Caco-2 (cell line): ENCODE results near the gene RPL35. TPM values are rescaled to one million over a fixed set of nuclear protein-coding genes. Genes with fewer than 3 reads are reported as not detected.

Experiments used
- BruUV-seq: library from RNA; stranded (reverse); fragments of 400-500 nt; replicated peaks from 2 replicates; lab custom pipeline; 2021; lab: Mats Ljungman, UMichigan
- CTCF ChIA-PET: fragments of 300-600 bp; sonication (Branson Sonifier 250); formaldehyde crosslinking; loops from one replicate; lab custom pipeline; 2022; ENCODE audit warnings: antibody characterized with exemption; lab: Charles Lee
- POLR2A ChIA-PET: fragments of 300-600 bp; sonication (Branson Sonifier 250); formaldehyde crosslinking; loops from one replicate; lab custom pipeline; 2022; ENCODE audit warnings: antibody characterized with exemption; lab: Charles Lee
- DNase-seq, 2 experiments: peaks; one replicate each; pipeline versions ENCODE4 v3.0.0 to v3.0.0-alpha.2; 2020 to 2022
- H3K27me3 ChIP-seq: replicated peaks from 2 replicates; pipeline ENCODE4 v1.6.0; 2011; ENCODE audit warnings: low read length; ENCODE audit not compliant: control insufficient read depth, insufficient read depth
- H3K36me3 ChIP-seq: 2 replicates; pipeline ENCODE4 v1.5.1; 2011; ENCODE audit warnings: low read length; ENCODE audit not compliant: control insufficient read depth, insufficient read depth
- H3K4me1 ChIP-seq: fragments of 250-450 bp; sonication (Bioruptor Pico); 2 replicates; pipeline ENCODE4 v1.5.1; 2020; ENCODE audit warnings: mild to moderate bottlenecking
- H3K4me3 ChIP-seq: 2 replicates; pipeline ENCODE4 v1.5.1; 2011; ENCODE audit warnings: low read depth, mild to moderate bottlenecking, control low read depth, low read length
- H3K9me3 ChIP-seq: fragments of 250-450 bp; sonication (Bioruptor Pico); 2 replicates; pipeline ENCODE4 v1.5.1; 2020; ENCODE audit warnings: mild to moderate bottlenecking, moderate library complexity
- H3K27ac Mint-ChIP-seq: one replicate; pipeline ENCODE4 v1.8.0; 2022; ENCODE audit warnings: mixed read lengths; ENCODE audit not compliant: unreplicated experiment
- H3K27me3 Mint-ChIP-seq: one replicate; pipeline ENCODE4 v1.8.0; 2022; ENCODE audit warnings: mixed read lengths; ENCODE audit not compliant: insufficient read depth, unreplicated experiment
- H3K36me3 Mint-ChIP-seq: one replicate; pipeline ENCODE4 v1.8.0; 2022; ENCODE audit warnings: mild to moderate bottlenecking, mixed read lengths; ENCODE audit not compliant: insufficient read depth, unreplicated experiment
- H3K4me1 Mint-ChIP-seq: one replicate; pipeline ENCODE4 v1.8.0; 2022; ENCODE audit warnings: low read depth, mixed read lengths; ENCODE audit not compliant: unreplicated experiment
- H3K4me3 Mint-ChIP-seq: one replicate; pipeline ENCODE4 v1.8.0; 2022; ENCODE audit warnings: mild to moderate bottlenecking, moderate library complexity, mixed read lengths; ENCODE audit not compliant: unreplicated experiment
- H3K9me3 Mint-ChIP-seq: one replicate; pipeline ENCODE4 v1.8.0; 2022; ENCODE audit warnings: mixed read lengths; ENCODE audit not compliant: unreplicated experiment
- intact Hi-C: fragments of 100-400 bp; cut with micrococcal nuclease; formaldehyde crosslinking; loops from one replicate; pipeline ENCODE4 v1.10.0; 2022; ENCODE audit not compliant: unreplicated experiment
- total RNA-seq: library from RNA; stranded (reverse); gene quantifications from 2 replicates; pipeline ENCODE4 v1.2.3, GENCODE V29; 2022
- TF ChIP-seq, protein P1 (sequence below), 2 experiments: fragments of 200-600 bp in 1 of 2; IDR thresholded peaks; 1 replicate in 1 of 2; 2 replicates in 1 of 2; pipeline versions ENCODE4 v1.5.1 to v1.8.0; 2011 to 2022; ENCODE audit warnings: antibody characterized with exemption in 1 of 2, control low read depth in 1 of 2, inconsistent platforms in 1 of 2, low read depth in 1 of 2, low read length in 1 of 2, mild to moderate bottlenecking in 1 of 2, moderate library complexity in 1 of 2; ENCODE audit not compliant: insufficient read depth in 1 of 2, severe bottlenecking in 1 of 2, unreplicated experiment in 1 of 2

The RPL35 gene
- total RNA-seq, 1 experiment from 2014 or later, result 1,528 TPM

DNA sequence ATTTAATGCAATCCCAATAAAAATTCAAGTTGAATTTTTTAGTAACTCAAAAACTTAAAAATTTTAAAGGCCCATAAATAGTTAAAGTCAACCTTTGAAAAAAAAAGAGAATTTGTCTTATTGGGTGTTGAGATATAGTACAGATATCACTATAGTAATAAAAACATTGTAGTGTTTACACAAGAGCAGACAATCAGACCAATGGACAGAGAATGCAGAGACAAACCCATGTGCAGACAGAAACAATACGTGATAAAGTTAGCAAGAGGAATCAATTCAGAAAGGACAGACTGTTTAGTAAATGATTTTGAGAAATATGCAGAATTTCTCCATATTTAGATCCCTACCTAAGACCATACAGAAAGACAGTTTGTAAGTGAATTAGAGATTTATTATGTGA lies 45.2 kb upstream of the RPL35 start:
- H3K9me3 ChIP-seq, result no peaks in the 10 kb centered on the region
- H3K27me3 ChIP-seq, result no peaks in the 10 kb centered on the region
- Mint-ChIP-seq H3K27ac (no peak overlapping the region), H3K36me3 (peaks cover 19% of the 10 kb centered on the region), H3K27me3 (no peaks in the 10 kb centered on the region), H3K4me3 (no peak overlapping the region), H3K4me1 (peaks cover 11% of the 10 kb centered on the region), H3K9me3 (no peaks in the 10 kb centered on the region)
- intact Hi-C loops, result no loop called here
- BruUV-seq, result no TSS peak
- H3K4me3 ChIP-seq, result no peak overlapping the region
- no peaks in the 10 kb centered on the region; the same call in none of the 2 replicates for H3K36me3 ChIP-seq
- DNase-seq, result no peak
- no peaks in the 10 kb centered on the region for H3K4me1 ChIP-seq
- ChIA-PET POLR2A (no interaction called here), CTCF (no interaction called here)
- TF ChIP-seq, protein P1, sequence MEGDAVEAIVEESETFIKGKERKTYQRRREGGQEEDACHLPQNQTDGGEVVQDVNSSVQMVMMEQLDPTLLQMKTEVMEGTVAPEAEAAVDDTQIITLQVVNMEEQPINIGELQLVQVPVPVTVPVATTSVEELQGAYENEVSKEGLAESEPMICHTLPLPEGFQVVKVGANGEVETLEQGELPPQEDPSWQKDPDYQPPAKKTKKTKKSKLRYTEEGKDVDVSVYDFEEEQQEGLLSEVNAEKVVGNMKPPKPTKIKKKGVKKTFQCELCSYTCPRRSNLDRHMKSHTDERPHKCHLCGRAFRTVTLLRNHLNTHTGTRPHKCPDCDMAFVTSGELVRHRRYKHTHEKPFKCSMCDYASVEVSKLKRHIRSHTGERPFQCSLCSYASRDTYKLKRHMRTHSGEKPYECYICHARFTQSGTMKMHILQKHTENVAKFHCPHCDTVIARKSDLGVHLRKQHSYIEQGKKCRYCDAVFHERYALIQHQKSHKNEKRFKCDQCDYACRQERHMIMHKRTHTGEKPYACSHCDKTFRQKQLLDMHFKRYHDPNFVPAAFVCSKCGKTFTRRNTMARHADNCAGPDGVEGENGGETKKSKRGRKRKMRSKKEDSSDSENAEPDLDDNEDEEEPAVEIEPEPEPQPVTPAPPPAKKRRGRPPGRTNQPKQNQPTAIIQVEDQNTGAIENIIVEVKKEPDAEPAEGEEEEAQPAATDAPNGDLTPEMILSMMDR (IDR thresholded peaks at IDR 0.05; ENCODE audit: insufficient read depth in 1 of 2, low read depth in 1 of 2, low read length in 1 of 2, severe bottlenecking in 1 of 2, unreplicated experiment in 1 of 2), result no peak

GRCh38 chr9:124899845-124900244 lies 38.1 kb upstream of the RPL35 start:
- intact Hi-C loops, result no loop called here
- H3K27ac Mint-ChIP-seq, result peak overlapping the region; percentile 82
- Histone ChIP-seq H3K36me3 (no peaks in the 10 kb centered on the region), H3K4me3 (no peak overlapping the region), H3K9me3 (no peaks in the 10 kb centered on the region), H3K27me3 (no peaks in the 10 kb centered on the region), H3K4me1 (peaks cover 16% of the 10 kb centered on the region)
- peaks cover 25% of the 10 kb centered on the region for H3K36me3 Mint-ChIP-seq
- TF ChIP-seq, protein P1 (IDR thresholded peaks at IDR 0.05; ENCODE audit: insufficient read depth in 1 of 2, low read depth in 1 of 2, low read length in 1 of 2, severe bottlenecking in 1 of 2, unreplicated experiment in 1 of 2), result no peak
- no peaks in the 10 kb centered on the region for H3K9me3 Mint-ChIP-seq
- POLR2A ChIA-PET, result no interaction called here
- no peak for DNase-seq
- no peak overlapping the region for H3K4me3 Mint-ChIP-seq
- CTCF ChIA-PET, result no interaction called here
- H3K4me1 Mint-ChIP-seq, result no peaks in the 10 kb centered on the region
- BruUV-seq, result no TSS peak
- H3K27me3 Mint-ChIP-seq, result no peaks in the 10 kb centered on the region

GRCh38 chr9:124897570-124898460 lies 36.1 kb upstream of the RPL35 start:
- intact Hi-C loops, result no loop called here
- CTCF ChIA-PET, result interaction anchor here (0.8 to 1.2 kb wide), 3 partner anchors 45 to 393 kb away, joined by 3 to 4 read pairs (median 3); partner anchors contain the start of genes NR6A1 and WDR38
- H3K27me3 ChIP-seq, result no peaks in the 10 kb centered on the region
- Mint-ChIP-seq H3K4me3 (no peak overlapping the region), H3K27me3 (no peaks in the 10 kb centered on the region), H3K36me3 (peaks cover 26% of the 10 kb centered on the region), H3K27ac (peak overlapping the region; percentile 16), H3K4me1 (no peaks in the 10 kb centered on the region), H3K9me3 (no peaks in the 10 kb centered on the region)
- no peaks in the 10 kb centered on the region for H3K9me3 ChIP-seq
- TF ChIP-seq, protein P1 (IDR thresholded peaks at IDR 0.05; ENCODE audit: insufficient read depth in 1 of 2, low read depth in 1 of 2, low read length in 1 of 2, severe bottlenecking in 1 of 2, unreplicated experiment in 1 of 2), result no peak
- POLR2A ChIA-PET, result interaction anchor here (1.2 kb wide), 1 partner anchor 11 kb away, joined by 3 read pairs; no protein-coding TSS in a partner anchor
- no peaks in the 10 kb centered on the region for H3K36me3 ChIP-seq
- H3K4me3 ChIP-seq, result no peak overlapping the region
- no TSS peak for BruUV-seq
- peaks cover 16% of the 10 kb centered on the region for H3K4me1 ChIP-seq
- peak; percentile 50 to 55 for DNase-seq
